Measurements from ENCODE around the gene NOXO1. TPM values are rescaled to one million over a fixed set of nuclear protein-coding genes. Genes with fewer than 3 reads are reported as not detected.

NOXO1 gene
- total and polyA plus RNA-seq, 10 of the 15 experiments (the other 5 are each of a cell fraction or from before 2014, with no cell fraction given): 0.09 to 0.76 (median 0.26) TPM; not detected in 4

- CTCF ChIA-PET: interaction anchor here (1.3 kb wide), 1 partner anchor 8 kb away, joined by 3 read pairs; no protein-coding TSS in a partner anchor
- peak overlapping the region; percentile 89 for H3K27ac ChIP-seq (ENCODE audit: control insufficient read depth, insufficient read depth)
- peak overlapping the region; percentile 98 for H3K4me2 ChIP-seq (ENCODE audit: control insufficient read depth, insufficient read depth)
- SMC1A ChIA-PET (ENCODE audit: uncharacterized antibody, unreplicated experiment): interaction anchor here (1.1 to 1.9 kb wide), 2 partner anchors 28 to 146 kb away, joined by 3 to 5 read pairs; partner anchors contain the start of genes NOXO1 and TRAF7
- DNase-seq (ENCODE audit: low read depth, low spot score): no peak
- no peaks in the 10 kb centered on the region for H4K20me1 ChIP-seq (ENCODE audit: control insufficient read depth, insufficient read depth)
- RAD21 ChIA-PET (ENCODE audit: unreplicated experiment): no interaction called here
- no peaks in the 10 kb centered on the region for H3K9me3 ChIP-seq (replicated peaks; ENCODE audit: control insufficient read depth, insufficient read depth, low read length)
- peaks cover 21% of the 10 kb centered on the region for H3K4me1 ChIP-seq (ENCODE audit: control insufficient read depth, insufficient read depth, low read length)
- peak; percentile 25 for ATAC-seq
- H3K79me2 ChIP-seq (ENCODE audit: control insufficient read depth, insufficient read depth, low read length): peaks cover 61% of the 10 kb centered on the region
- no peaks in the 10 kb centered on the region for H3K27me3 ChIP-seq (replicated peaks in 1 of 2; ENCODE audit: control insufficient read depth in 2 of 2, insufficient read depth in 2 of 2, low read length in 1 of 2)
- no TSS peak for BruUV-seq (replicated peaks)
- H2AFZ ChIP-seq (ENCODE audit: control insufficient read depth, low read depth, low read length): no peak overlapping the region; the same call in 1 of the 2 replicates
- in situ Hi-C loops (cut with MboI): no loop called here
- no peak for FAIRE-seq
- 2% methylated on average over 44 of the region's 55 CpGs for WGBS (ENCODE audit: insufficient coverage, insufficient replicate concordance, low lambda C conversion rate, missing lambda C conversion rate)
- peaks cover 0 to 3% of the 10 kb centered on the region in 2 experiments; a peak in 1 of 4 replicates for H3K36me3 ChIP-seq (ENCODE audit: control insufficient read depth in 2 of 2, insufficient read depth in 2 of 2, low read length in 1 of 2)
- POLR2A ChIA-PET: interaction anchor here (0.6 to 2.2 kb wide), 4 partner anchors 13 to 526 kb away, joined by 3 to 14 read pairs (median 6); partner anchors contain the start of gene TRAF7
- peak overlapping the region; percentile 100 for H3K4me3 ChIP-seq
- peak overlapping the region; percentile 92 for H3K9ac ChIP-seq (ENCODE audit: control insufficient read depth, insufficient read depth, low read length)
- intact Hi-C loops (cut with micrococcal nuclease; ENCODE audit: unreplicated experiment): loop anchor here (5.0 kb wide), 1 partner anchor 143 kb away; no protein-coding TSS in a partner anchor
- TF ChIP-seq EED (IDR thresholded peaks at IDR 0.05; ENCODE audit: low read depth) (no peak), SRF (IDR thresholded peaks at IDR 0.05; ENCODE audit: low read depth in 2 of 2, low read length in 2 of 2) (no peak), GATAD2B (conservative IDR thresholded peaks at IDR 0.05; ENCODE audit: low read depth) (0 out of 2 replicates have a peak, but pooled peaks have one; percentile 4), ATF3 (IDR thresholded peaks at IDR 0.05; ENCODE audit: borderline replicate concordance, extremely low read depth, low read depth, low read length) (no peak), LARP7 (IDR thresholded peaks at IDR 0.05) (peak; percentile 20; the same call in 1 of the 2 replicates), E2F8 (IDR thresholded peaks at IDR 0.05; ENCODE audit: low read depth, partially characterized antibody) (no peak), RBBP5 (conservative IDR thresholded peaks at IDR 0.05) (no peak), TCF12 (IDR thresholded peaks at IDR 0.05; ENCODE audit: low read depth, low read length) (0 out of 2 replicates have a peak, but pooled peaks have one; percentile 12), KLF5 (IDR thresholded peaks at IDR 0.05; ENCODE audit: partially characterized antibody) (no peak), ZNF274 (IDR thresholded peaks at IDR 0.05; ENCODE audit: insufficient read depth, insufficient read length) (no peak), DPF2 (IDR thresholded peaks at IDR 0.05) (peak; percentile 30; the same call in 1 of the 2 replicates), RFX5 (IDR thresholded peaks at IDR 0.05; ENCODE audit: low read depth, low read length) (no peak)
- TF ChIP-seq, protein P1, sequence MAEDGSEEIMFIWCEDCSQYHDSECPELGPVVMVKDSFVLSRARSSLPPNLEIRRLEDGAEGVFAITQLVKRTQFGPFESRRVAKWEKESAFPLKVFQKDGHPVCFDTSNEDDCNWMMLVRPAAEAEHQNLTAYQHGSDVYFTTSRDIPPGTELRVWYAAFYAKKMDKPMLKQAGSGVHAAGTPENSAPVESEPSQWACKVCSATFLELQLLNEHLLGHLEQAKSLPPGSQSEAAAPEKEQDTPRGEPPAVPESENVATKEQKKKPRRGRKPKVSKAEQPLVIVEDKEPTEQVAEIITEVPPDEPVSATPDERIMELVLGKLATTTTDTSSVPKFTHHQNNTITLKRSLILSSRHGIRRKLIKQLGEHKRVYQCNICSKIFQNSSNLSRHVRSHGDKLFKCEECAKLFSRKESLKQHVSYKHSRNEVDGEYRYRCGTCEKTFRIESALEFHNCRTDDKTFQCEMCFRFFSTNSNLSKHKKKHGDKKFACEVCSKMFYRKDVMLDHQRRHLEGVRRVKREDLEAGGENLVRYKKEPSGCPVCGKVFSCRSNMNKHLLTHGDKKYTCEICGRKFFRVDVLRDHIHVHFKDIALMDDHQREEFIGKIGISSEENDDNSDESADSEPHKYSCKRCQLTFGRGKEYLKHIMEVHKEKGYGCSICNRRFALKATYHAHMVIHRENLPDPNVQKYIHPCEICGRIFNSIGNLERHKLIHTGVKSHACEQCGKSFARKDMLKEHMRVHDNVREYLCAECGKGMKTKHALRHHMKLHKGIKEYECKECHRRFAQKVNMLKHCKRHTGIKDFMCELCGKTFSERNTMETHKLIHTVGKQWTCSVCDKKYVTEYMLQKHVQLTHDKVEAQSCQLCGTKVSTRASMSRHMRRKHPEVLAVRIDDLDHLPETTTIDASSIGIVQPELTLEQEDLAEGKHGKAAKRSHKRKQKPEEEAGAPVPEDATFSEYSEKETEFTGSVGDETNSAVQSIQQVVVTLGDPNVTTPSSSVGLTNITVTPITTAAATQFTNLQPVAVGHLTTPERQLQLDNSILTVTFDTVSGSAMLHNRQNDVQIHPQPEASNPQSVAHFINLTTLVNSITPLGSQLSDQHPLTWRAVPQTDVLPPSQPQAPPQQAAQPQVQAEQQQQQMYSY (CRISPR knock-in tag; IDR thresholded peaks at IDR 0.05): no peak
- TF ChIP-seq, protein P2, sequence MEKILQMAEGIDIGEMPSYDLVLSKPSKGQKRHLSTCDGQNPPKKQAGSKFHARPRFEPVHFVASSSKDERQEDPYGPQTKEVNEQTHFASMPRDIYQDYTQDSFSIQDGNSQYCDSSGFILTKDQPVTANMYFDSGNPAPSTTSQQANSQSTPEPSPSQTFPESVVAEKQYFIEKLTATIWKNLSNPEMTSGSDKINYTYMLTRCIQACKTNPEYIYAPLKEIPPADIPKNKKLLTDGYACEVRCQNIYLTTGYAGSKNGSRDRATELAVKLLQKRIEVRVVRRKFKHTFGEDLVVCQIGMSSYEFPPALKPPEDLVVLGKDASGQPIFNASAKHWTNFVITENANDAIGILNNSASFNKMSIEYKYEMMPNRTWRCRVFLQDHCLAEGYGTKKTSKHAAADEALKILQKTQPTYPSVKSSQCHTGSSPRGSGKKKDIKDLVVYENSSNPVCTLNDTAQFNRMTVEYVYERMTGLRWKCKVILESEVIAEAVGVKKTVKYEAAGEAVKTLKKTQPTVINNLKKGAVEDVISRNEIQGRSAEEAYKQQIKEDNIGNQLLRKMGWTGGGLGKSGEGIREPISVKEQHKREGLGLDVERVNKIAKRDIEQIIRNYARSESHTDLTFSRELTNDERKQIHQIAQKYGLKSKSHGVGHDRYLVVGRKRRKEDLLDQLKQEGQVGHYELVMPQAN (conservative IDR thresholded peaks at IDR 0.05): peak; percentile 59
These were observed 28.0 kb upstream of the NOXO1 start for GRCh38 chr16:2009164-2009711.

Measured in GM12878 (cell line).